Lower leg skin (tissue), 4 donors: ENCODE data around the gene FOXL1. TPM values are rescaled to one million over a fixed set of nuclear protein-coding genes. Genes with fewer than 3 reads are reported as not detected.

Source experiments
- DNase-seq, 2 donors: peaks; one replicate each; pipeline ENCODE4 v3.0.0-alpha.2; 2019; ENCODE audit warnings: low spot score in 2 of 2
- H3K4me3 ChIP-seq: fragments of 200-600 bp; sonication (generic); 2 replicates; pipeline ENCODE4 v1.5.1; 2017; ENCODE audit warnings: mild to moderate bottlenecking, low read depth; ENCODE audit not compliant: poor library complexity, severe bottlenecking
- POLR2A ChIP-seq, 2 donors: fragments of 450-650 bp; IDR thresholded peaks; one replicate each; pipeline ENCODE4 v1.6.1; 2016 to 2017; ENCODE audit warnings: antibody characterized with exemption in 2 of 2, mild to moderate bottlenecking in 1 of 2, moderate library complexity in 1 of 2
- WGBS, 2 donors: methylation state at CpG; one replicate each; pipeline ENCODE4 v1.1.5; 2018; 5-methylcytosine and 5-hydroxymethylcytosine counted together
- intact Hi-C: fragments of 100-400 bp; cut with DNase I; formaldehyde crosslinking; loops from one replicate; pipeline ENCODE4 v1.15.0; 2023; ENCODE audit warnings: low total_unique reads
- total RNA-seq, 4 donors: library from RNA; depleted of rRNA; stranded (reverse); fragments of >200 nt; gene quantifications; one replicate each; pipeline ENCODE4 v1.1.0, GENCODE V29; 2016
- TF ChIP-seq, protein P1 (sequence below), 3 donors: fragments of 450-650 bp; IDR thresholded peaks; one replicate each; pipeline ENCODE4 v1.5.1; 2016; ENCODE audit warnings: antibody characterized with exemption in 3 of 3, mild to moderate bottlenecking in 3 of 3, moderate library complexity in 2 of 3

FOXL1 gene
- total RNA-seq, 4 donors from 2014 or later, result 0.23 to 0.49 TPM; not detected in 2

DNA sequence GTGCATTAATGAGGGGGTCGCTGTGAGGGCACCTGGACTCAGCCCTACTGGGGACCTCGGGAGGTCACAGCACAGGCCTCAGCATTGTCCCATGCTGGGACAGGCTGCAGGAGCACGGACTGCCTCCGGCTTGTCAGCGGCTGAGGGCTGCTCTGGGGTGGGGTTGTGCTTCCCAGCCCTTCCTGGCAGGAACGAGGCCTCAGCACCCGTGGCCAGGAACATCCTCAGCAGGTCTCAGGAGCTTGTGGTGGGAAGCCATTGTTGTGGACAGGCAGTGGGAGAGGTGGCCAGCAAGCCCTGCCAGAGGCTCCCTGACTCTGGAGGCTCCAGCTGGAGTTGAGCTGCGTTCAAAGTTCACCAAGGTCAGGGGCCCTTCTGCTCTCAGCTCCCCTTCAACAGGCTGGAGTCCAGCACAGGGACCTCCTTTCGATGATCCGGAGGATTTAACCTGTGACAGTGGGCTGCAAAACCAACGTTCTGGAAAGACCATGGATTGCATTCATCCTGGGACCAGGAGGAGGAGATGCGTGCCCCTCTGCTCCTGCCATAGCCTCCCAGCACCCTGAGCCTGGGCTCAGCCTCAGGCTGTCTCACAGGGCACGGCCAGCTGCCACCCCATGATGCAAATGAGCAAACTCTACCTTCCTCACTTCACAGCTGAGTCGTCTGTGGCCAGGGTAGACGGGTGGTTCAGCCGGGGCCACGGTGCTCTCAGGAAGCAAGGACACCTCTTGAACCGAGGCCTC lies 32.6 kb downstream of the FOXL1 start:
- TF ChIP-seq, protein P1, sequence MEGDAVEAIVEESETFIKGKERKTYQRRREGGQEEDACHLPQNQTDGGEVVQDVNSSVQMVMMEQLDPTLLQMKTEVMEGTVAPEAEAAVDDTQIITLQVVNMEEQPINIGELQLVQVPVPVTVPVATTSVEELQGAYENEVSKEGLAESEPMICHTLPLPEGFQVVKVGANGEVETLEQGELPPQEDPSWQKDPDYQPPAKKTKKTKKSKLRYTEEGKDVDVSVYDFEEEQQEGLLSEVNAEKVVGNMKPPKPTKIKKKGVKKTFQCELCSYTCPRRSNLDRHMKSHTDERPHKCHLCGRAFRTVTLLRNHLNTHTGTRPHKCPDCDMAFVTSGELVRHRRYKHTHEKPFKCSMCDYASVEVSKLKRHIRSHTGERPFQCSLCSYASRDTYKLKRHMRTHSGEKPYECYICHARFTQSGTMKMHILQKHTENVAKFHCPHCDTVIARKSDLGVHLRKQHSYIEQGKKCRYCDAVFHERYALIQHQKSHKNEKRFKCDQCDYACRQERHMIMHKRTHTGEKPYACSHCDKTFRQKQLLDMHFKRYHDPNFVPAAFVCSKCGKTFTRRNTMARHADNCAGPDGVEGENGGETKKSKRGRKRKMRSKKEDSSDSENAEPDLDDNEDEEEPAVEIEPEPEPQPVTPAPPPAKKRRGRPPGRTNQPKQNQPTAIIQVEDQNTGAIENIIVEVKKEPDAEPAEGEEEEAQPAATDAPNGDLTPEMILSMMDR (IDR thresholded peaks at IDR 0.05), result no peak
- no peak for TF ChIP-seq POLR2A (IDR thresholded peaks at IDR 0.05)
- DNase-seq, result peak in 1 of 2 donors; percentile 69
- 61 to 72% methylated on average over 16 to 18 of the region's 18 CpGs for WGBS, 2 donors
- intact Hi-C loops, result no loop called here
- no peak overlapping the region for H3K4me3 ChIP-seq

DNA sequence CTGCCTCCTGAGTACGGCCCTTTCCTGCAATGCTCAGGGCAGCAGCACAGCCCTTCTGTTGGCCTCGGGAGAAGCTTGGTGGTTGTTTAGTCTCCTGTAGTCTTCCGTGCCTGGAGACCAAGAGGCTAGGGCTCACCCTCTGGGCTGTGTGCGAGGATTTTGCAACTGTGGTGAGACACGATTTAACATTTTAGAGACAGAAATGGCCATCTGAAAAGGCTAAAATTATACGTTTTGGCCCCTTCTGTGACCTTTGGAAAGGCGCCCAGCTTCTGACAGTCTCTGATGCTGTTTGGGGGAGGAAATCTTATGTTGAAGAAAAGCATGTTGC lies 33.1 kb downstream of the FOXL1 start:
- WGBS, 2 donors, result 53 to 70% methylated on average over 7 of the region's 7 CpGs
- intact Hi-C loops, result no loop called here
- TF ChIP-seq POLR2A (IDR thresholded peaks at IDR 0.05), result no peak
- TF ChIP-seq, protein P1 (IDR thresholded peaks at IDR 0.05), result no peak
- H3K4me3 ChIP-seq, result no peak overlapping the region
- peak in 1 of 2 donors; percentile 74 for DNase-seq

DNA sequence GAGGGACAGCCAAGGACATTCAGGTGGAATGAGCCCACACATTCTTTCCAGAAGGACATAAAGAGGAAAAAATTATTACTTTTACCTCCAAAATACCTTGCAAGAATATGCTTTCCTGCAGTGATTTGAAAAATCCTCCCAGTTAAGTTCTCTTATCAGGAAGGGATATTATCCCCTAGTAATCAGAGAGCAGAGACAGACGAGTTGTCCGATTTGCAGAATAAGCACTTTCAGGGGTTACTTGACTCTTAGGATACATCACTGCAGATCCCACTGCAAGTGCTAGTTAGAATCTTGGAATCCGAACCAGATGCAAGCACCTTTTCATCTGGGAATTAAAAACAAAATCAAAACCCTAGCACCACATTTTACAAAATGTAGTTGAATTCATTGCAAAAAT lies 33.6 kb downstream of the FOXL1 start:
- 70 to 78% methylated on average over 3 of the region's 3 CpGs for WGBS, 2 donors
- no peak for DNase-seq
- intact Hi-C loops, result no loop called here
- no peak for TF ChIP-seq POLR2A (IDR thresholded peaks at IDR 0.05)
- TF ChIP-seq, protein P1 (IDR thresholded peaks at IDR 0.05), result no peak
- H3K4me3 ChIP-seq, result no peak overlapping the region

DNA sequence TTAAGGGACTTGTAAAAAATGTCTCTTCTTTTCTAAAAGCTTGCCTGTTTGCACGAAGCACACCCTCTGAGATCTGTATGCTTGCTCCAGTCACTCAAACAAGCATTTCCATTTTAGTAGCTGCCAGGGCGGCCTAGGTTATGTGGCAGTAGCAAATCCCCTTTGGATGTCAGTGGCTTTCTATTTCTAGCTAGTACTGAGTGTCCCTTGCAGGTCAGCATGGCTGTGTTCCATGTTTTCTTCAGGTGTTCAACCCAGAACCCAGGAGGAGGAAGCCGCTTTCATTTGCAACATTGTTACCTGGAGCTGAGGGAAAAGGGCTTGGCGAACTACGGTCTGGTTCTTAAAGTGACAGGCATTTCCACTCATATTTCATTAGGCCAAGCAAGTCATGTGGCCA lies 36.4 kb downstream of the FOXL1 start:
- 49 to 63% methylated on average over 5 of the region's 5 CpGs for WGBS, 2 donors
- intact Hi-C loops, result no loop called here
- H3K4me3 ChIP-seq, result no peak overlapping the region
- no peak for TF ChIP-seq POLR2A (IDR thresholded peaks at IDR 0.05)
- TF ChIP-seq, protein P1 (IDR thresholded peaks at IDR 0.05), result no peak
- peak in 1 of 2 donors; percentile 57 for DNase-seq

DNA sequence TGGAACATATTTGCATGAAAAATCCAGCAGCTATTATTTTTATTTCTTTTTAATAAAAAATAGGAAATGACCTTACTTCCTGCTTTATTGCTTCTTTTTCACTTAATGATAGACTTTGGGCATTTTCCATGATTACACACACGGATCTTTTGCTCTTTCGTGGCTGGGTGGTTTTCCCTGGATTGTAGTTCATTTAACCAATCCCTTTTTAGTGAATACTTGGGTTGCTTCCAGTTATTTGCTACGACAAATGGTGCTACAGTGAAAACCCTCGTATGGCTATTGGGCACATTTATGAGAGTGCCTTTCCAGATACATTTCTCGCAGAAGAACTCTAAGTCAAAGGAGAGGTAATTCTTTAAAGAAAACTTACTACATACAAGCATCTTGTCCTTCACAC lies 38.6 kb downstream of the FOXL1 start:
- intact Hi-C loops, result no loop called here
- no peak for DNase-seq
- no peak overlapping the region for H3K4me3 ChIP-seq
- 44 to 46% methylated on average over 5 of the region's 5 CpGs for WGBS, 2 donors
- TF ChIP-seq, protein P1 (IDR thresholded peaks at IDR 0.05), result no peak
- no peak for TF ChIP-seq POLR2A (IDR thresholded peaks at IDR 0.05)
